ENCODE results near the gene SLC9A3.

The SLC9A3 gene

DNA sequence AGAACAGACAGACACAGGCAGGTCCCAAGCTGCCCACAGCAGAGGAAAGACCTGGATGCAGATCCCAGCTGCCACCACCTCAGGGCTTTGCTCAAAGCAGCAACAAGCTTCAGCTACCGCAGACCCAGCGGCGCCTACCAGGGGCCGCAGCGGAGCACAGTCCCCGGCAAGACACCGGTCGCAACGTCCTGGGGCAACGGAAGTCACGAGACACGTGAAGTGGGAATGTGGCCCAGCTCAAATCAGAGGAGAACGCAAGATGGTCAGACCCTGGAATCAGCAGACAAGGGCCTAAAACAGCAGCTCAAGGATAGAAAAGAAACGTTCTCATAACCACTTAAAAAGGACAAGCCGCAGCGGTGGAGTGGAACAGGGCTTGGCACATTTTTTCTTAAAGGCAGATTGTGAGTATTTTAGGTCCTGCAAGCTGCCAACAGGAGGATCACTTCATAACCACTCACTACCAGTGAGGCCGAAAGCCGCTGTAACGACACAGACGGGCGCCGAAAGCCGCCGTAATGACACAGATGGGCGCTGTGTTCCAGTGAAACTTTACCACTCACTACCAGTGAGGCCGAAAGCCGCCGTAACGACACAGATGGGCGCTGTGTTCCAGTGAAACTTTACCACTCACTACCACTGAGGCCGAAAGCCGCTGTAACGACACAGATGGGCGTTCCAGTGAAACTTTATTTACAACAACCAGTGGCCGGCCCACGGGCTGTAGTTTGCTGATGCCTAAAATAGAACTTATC lies 21.7 kb downstream of the SLC9A3 start:
- DNase-seq = no peak

DNA sequence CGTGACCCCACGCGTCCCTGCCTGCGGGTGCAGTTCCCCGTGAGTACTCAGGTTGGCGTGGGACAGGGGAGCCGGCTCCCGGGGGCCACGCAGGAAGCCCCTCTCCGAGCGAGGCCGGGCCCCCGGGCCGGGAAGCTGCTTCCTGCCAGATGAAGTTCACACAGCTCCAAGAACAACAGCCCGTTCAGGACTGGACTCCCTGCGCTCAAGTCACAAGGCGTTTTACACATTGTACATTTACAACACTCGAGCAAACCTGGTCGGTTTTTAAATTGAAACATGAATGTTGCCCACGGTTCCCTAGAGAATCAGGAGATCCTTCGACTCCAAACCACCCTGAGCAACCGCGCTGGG lies 22.4 kb downstream of the SLC9A3 start:
- DNase-seq = no peak

DNA sequence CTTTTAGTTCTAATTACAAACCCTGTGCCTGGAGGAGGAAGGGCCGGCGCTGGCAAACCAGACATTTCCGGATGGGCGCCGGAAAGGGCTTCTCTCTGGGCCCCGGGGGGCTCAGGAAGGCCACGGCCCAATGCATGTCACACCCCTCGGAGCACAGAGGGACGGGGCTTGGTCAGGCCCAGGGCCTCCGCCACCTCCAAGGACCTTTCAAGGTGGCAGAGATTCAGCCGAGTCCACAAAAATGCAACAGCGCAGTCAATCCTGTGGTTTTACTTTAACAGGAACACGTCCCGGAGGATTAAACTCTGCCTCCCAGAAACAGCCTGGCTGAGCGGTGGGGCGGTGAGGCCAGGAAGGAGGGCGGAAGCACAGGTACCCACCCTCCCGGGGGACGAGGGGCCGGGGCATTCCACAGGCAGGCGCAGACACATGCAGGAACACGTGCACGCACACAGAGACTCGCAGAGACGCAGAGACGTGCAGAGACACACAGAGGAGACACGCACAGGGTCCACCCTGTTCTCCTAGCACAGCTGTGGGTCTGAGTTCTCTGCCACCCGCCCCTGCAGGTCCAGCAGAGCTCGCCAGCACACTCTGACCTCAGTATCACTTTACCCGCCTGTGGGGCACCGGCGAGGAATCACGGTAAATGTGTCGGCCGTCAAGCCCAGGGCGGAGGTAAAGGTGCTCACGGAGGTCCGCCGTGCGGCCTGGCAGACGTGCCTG lies 23.0 kb downstream of the SLC9A3 start:
- DNase-seq = no peak

DNA sequence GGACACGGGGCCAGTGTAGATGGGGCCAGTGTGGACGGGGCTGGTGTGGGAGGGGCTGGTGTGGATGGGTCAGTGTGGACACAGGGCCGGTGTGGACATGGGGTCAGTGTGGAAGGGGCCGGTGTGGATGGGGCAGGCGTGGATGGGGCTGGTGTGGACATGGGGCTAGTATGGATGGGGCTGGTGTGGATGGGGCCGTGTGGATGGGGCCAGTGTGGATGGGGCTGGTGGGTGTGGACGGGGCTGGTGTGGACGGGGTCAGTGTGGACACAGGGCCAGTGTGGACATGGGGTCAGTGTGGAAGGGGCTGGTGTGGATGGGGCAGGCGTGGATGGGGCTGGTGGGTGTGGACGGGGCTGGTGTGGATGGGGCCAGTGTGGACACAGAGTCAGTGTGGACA lies 23.8 kb downstream of the SLC9A3 start:
- DNase-seq = no peak

DNA sequence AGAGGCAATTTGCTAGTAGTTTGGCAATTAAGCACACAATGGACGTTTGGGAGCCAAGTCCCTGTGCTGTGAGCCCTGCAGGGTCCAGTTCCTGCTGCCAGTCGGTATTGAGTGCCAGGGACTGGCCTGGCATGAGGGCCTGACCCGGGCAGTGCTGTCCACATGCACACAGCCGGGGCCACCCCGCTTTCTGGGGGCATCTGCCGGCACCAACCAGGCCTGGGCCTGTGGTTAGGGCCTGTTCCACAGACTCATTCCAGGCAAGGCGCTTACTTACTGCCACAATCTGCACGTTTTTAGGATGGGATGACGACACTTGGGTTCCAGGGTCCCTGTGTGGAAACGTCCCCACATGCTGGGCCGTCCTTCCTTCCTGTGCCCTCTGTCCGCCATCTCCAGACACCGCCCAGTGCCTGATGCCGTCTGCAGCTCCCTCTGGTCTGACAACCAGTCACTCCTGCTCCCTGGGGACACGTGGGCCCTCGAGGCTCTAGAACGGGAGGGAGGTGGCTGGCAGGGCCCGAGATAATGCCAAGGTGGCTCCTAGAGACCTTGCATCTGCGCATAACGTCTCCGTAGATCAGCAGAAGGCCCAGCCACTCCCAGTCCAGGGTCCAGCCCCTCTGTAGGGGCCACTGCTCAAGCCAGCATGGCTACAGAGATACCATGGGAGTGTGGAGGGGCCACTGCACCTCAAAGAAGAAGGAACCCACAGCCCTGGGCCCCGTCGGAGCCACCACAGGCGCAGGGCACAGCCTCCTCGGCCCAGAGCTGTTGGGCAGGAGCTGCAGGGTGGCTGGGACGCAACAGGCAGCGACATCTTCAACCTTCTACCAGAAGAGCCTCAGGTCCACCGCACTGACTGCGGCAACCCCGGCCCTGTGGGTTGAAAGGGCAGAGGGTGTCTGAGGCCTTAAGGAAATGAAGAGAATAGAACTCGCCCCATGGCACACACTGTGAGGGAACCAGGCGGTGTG lies 24.7 kb downstream of the SLC9A3 start:
- DNase-seq = no peak

DNA sequence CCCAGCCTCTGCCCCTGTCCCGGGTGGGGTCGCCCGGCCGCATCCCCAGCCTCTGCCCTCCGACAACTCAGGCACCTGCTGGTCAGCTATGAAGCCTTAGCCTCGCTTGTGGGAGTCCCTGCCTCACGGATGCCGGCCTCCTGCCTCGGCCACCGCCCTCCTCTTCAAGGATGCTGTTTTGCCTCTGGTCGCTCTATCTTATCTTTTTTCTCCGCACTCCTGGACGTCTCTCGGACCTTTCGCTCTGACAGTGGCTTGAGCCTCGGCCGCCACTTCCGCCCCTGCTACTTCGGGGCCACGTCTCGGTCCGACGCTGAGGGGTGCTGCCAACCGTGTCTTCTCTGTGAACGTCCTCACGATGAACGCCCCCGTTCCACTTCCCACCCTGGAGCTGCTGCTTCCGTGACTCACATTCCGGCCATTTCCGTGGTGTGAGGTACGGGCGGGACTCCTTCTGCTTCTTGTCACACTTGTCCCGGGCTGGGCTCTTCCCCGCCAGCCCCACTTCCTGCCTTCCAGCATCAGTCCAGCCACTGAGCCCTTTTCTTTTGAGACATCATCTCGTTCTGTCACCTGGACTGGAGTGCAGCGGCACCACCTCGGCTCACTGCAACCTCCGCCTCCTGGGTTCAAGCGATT lies 26.3 kb downstream of the SLC9A3 start:
- DNase-seq = no peak

DNA sequence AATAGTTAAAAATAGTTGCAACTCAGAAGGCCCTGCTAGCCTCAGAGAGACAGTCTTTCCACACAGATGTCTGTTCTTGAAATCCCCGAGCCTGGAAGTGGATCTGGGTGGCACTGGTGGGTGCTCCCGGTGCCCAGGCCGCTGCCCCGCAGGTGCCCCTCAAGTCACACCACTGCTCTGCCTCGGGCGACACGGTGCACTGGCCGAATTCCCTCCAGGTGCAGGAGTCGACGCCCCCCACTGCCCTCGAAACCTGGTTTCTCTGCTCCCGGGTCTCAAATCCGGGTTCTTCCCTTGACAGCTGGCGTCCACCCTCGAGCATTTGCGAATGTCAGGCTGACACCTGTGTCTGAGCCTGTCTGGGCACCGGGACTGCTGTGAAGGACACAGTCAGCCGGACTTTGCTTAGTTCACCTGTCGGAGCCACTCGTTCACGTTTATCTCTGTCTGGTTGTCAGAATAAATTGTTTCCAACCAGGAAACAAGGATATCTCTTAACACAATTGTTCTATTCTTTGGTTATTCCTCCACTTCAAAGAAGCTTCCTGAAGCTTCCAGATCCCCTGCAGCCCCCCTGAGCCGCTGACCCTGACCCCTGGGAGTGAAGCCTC lies 27.1 kb downstream of the SLC9A3 start:
- DNase-seq = no peak

DNA sequence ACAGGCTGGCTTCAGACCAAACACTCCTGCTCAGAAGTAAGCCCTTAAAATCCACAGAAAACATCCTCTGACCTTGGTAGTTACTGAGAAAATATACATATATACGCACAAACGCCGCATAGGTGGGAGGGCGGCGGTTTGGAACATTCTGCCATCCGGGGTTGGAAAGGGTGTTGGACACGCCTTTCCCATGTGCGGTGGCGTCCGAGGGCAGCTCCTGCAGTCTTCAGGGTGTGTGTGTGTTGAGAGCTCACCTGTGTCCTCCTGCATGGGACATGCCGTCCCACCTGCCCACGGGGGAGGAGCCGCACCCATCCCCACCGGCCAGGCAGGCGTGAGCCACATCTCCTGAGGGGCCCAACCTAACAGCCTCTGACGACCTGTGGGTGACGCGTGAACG lies 28.2 kb downstream of the SLC9A3 start:
- no peak for DNase-seq

DNA sequence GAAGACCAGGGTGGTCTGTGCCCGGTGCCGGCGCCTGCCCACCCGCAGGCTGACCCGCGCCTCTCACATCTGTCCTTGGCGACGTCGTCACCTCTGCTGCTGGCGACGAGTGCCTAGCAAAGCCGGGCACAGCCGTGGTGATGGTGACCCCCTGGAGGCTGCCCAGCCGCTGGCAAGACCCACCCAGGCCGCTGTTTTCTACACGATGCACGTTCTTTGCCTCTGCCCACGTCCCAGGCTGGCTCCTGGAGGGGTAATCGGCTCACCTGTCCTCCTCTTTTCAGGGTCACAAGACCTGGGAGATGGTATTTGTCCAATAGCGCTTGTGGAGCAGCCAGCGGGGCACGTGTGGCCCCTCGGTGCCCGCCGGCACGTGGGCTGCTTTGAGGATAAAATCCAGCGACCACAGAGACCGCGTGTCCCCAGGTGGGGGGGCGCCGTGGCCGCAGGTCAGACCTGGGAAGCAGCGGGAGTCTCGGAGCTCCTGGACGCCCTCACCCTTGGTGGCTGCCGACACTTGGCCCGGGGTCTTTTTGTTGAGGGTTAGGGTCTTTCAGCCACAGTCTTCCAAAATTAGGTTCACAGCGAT lies 29.5 kb downstream of the SLC9A3 start:
- DNase-seq = no peak

DNA sequence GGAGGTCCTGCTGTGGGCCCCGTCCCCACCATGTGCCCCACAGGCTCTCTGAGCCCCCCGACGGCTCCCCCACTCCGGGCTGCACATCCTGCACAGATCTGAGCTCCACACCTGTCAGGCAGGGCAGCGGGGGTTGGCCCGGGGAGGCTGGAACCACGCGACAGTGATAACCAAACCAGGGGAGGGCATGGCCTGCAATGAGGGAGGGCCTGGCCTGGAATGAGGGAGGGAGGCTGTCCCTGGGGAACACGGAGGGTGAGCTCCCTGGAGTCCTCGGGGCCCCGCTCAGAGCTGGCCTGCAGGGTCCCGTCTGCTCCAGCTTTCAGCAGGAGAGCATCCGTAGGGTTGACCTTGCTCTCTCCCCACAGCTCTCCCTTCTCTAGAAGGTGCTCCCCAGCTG lies 30.5 kb downstream of the SLC9A3 start:
- DNase-seq = no peak

DNA sequence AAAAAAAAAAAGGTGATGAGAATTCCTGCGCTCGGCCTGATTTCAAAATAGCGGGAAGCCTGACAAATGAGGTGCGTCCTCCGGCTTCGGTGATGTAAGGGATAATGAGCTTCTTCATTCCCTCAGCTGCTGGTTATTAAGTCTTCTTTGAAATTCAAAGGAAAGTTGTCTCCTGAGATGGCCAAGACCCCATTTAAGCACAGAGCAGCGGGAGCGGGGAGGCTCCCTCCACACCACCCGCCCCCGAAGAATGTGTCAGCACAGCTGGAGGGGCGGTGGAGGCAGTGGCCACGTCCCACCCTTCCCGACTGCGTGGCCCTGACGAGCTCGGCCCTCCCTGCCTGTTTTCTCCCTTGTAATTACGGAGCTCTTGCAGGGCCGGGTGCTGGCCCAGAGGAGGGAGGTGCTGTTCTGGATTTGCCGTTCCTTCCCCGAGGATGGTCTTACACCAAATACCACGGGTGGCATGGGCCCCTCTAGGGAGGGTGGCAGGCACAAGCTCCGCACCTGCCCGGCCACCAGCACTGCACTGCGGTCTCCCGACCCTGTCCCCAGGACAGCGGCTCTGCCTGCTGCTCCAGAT lies 31.0 kb downstream of the SLC9A3 start:
- DNase-seq = no peak

DNA sequence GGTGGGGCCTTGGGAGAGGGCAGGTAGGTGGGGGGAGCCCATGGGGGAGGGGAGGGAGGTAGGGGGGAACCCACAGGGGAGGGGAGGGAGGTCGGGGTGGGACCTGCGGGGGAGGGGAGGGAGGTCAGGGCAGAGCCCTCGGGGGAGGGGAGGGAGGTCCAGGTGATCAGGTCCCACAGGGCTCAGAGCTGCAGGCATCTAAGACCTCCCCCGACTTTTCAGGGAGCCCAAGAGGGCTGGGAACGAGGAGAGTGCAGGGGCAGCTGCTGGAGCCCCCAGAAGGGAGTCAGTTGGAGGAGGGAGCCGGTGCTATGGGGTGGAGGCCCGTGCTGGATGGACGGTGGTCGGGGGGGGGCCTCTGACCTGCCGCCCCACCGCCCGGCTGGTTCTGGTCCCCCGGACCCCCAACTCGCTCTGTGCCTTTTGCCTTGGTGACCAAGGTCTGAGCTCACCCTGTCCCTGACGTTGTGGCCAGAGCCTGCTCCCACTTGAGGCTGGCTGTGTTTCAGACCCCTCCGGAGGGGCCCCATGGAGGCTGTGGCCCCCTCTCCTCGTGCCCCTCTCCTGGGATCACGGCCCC lies 31.8 kb downstream of the SLC9A3 start:
- no peak for DNase-seq

DNA sequence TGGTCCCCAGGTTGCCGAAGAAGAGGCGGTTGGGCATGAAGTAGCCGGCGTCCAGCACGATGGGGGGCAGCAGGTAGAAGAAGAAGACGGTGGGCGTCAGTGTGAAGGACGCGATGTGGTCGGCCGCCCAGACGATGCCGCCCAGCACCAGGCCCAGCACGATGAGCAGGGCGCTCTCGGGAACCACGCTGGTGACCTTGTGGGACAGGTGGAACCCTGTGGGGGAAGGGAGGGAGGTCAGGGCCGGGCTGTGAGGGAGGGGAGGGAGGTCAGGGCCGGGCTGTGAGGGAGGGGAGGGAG lies 32.4 kb downstream of the SLC9A3 start:
- DNase-seq = no peak

DNA sequence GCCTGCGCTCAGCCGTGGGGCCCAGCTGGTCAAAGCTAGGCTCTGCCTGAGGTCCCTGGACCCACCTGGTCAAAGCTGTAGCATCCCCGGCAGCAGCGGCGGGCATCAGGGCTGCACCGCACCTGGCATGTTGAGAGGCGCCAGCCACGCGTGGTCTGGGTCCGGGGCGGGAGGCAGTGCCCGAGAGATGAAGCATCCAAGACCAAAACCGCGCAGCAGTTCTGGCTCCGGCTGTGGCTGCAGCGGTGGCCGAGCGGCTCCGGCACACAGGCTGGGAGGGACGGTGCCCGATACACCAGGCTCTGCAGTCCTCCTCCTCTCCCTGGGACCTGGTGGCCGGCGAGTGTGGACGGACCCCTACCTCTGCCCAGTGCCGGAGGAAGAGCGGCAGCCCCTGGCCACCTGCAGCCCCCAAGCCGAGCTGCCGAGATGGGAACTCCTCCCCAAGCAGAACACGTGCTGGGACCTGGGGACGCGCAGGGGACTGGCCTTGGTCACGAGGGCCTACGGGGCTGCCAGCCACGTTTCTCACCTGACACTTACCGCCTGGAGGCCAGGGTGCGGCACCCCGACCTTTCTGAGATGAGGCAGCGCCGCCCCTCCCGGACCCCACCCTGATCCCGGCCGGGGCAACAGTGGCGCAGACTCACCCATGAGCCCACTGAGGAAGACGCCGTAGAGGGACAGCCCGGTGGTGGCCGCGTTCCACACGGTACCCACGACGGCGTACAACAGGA lies 33.0 kb downstream of the SLC9A3 start:
- DNase-seq = no peak

DNA sequence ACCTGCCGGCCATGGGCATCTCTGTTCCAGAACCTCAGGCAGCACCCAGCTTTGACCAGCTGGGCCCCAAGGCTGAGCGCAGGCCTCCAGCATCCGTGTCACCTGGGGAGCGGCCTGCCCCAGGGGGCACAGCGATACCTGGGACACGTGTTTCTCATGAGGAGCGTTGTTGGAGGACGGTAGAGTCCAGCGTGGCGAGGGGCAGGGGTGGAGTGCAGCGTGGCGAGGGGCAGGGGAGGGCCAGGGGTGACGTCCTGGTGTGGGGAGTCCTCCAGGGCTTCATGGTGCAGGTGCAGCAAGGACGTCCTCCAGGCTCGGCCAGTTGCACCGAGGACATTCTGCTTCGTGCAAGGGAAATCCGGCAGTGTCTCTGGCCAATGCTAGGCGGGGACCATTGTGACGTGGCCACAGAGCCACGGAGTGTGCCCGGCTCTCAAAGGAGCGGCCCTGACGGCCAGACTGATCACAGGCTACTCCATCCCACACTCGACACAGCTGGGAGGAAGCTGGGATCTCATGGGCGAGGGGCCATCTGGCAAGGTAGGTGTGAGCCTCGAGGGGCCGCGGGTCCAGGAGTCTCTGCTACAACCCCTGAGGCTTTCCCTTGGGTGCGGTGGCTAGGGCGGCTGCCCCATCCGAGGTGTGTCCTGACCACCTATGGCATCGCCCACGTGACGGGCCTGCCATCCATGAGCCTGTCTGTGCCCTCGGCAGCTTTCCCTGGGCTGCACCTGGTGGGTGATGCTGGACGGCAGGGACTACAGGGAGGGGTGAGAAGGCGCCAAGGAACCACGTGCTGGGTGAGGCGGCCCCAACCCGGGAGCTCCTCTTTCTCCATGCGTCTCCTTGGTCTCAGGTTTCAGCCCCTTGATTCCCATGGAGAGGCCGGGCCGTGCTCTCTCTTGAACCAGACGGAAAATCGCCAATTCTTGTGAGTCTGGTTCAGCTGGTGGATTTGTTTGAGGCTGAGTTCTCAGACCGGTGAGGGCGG lies 33.8 kb downstream of the SLC9A3 start:
- DNase-seq = no peak

DNA sequence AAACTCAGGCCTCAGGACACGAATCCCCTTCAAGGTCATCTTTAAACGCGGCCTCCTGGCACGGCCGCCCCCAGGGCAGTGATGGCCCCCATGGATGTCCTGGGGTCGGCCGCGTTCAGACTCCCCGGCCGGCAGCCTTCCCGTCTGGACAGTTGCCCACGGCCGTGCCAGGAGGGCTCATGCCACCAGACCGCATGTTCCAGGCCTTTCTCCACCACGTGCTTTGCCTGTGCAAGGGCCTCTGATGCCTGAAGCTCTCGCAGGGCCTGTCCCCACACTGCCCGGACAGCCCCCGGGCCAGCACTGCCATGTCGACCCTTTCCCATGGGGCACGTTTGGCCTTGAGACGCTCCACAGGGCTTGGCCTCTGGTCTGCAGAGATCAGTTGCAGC lies 34.6 kb downstream of the SLC9A3 start:
- no peak for DNase-seq

DNA sequence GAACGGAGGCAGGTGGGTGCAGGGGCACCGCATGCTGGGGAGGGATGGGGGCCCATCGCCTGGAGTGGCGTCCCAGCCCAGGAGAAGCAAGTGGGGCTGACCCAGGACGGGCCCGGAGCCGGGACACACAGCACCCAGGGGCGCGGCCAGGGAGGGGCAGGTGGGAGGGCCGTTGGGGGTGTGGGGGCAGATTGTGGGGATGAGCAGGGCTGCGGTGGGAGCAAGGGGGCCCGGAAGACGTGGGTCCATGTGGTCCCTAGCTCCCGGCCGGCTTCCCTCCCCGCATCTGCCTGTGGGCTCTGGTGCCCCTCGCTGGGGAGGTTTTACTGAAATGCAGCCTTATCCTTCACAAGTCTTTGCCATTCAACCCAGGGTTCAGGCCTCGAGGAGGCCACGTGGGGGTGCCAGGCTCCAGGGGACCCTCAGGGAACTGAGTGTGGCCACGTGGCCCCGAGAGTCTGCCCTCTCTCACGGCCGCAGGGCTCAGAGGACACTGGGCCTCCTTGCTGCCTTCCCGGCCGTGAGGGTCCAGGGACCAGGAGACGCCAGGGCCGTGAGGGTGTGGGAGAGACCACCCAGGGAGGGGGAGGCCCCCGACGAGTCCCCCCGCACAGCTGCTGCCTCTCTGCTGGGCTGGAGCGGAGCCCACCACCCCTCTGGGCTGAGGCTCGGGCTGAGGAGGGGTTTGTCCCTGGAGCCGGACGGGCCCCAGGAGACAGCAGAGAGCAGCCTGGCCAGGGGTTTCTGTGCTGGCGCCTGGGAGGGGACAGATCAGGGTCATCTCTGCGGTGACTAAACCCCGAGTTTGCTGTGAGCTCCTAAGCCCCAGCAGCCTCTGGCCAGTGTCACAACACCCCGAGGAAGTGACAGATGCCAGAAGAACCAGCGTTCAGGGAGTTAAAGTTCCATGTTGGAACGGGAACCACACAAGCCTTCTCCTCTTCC lies 35.2 kb downstream of the SLC9A3 start:
- no peak for DNase-seq

DNA sequence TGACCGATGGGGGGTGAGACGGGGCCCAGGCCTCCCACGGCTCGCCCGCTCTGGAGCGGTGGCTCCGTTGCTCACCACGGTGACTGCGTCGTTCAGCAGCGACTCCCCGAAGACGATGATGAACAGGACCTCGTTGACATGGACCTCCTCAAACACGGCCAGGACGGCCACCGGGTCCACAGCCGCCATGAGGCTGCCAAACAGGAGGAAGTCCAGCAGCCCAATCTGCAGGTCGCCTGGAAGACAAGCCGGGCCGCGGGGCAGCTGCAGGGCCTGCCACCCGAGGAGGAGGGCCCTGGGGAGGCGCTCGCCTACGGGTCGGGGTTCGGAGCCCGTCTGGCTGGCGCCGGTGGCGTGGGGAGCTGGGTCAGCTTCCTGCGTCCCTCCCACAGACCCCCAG lies 36.0 kb downstream of the SLC9A3 start:
- DNase-seq = no peak

Data from GDM1 (cell line).